ENCODE results near the gene U2AF1.
"Not testable (repeated sequence)": the region's sequence is repeated elsewhere in the genome, so short reads cannot be mapped to it uniquely, and the experiment has no call there.

GRCh38 chr21:43065991-43066390 is 41.4 kb downstream of the U2AF1 start:
- not testable (repeated sequence) for TF ChIP-seq POLR2AphosphoS5 (IDR thresholded peaks at IDR 0.05); EZH2 (IDR thresholded peaks at IDR 0.05; ENCODE audit: borderline replicate concordance, insufficient read depth, low read length, poor library complexity, severe bottlenecking)

Data from neural cell (in vitro differentiated cells).